ENCODE results near the gene CADM1. TPM values are rescaled to one million over a fixed set of nuclear protein-coding genes. Genes with fewer than 3 reads are reported as not detected.
A peak's percentile ranks its signal among the peaks of the same experiment; 100 is the strongest.

The CADM1 gene
- total RNA-seq, 1 donor from 2014 or later: not detected

GRCh38 chr11:115503083-115503885 lies 931 bp downstream of the CADM1 start:
- Mint-ChIP-seq H3K4me3 (peak overlapping the region; percentile 61), H3K27ac (no peak overlapping the region), H3K27me3 (ENCODE audit: insufficient read depth) (peaks cover 29% of the 10 kb centered on the region), H3K9me3 (no peaks in the 10 kb centered on the region), H3K4me1 (ENCODE audit: low read depth) (peaks cover 6% of the 10 kb centered on the region), H3K36me3 (ENCODE audit: low read depth) (no peaks in the 10 kb centered on the region)
- no peak for DNase-seq (ENCODE audit: low spot score)
- intact Hi-C loops (cut with micrococcal nuclease): loop anchor here (5.0 to 10.0 kb wide), 2 partner anchors 166 to 1082 kb away; no protein-coding TSS in a partner anchor

GRCh38 chr11:115502636-115503082 lies 1.6 kb downstream of the CADM1 start:
- no peak overlapping the region for H3K4me3 Mint-ChIP-seq
- H3K36me3 Mint-ChIP-seq (ENCODE audit: low read depth): no peaks in the 10 kb centered on the region
- H3K9me3 Mint-ChIP-seq: no peaks in the 10 kb centered on the region
- H3K4me1 Mint-ChIP-seq (ENCODE audit: low read depth): peaks cover 6% of the 10 kb centered on the region
- intact Hi-C loops (cut with micrococcal nuclease): loop anchor here (5.0 to 10.0 kb wide), 2 partner anchors 165 to 1082 kb away; no protein-coding TSS in a partner anchor
- H3K27me3 Mint-ChIP-seq (ENCODE audit: insufficient read depth): peaks cover 28% of the 10 kb centered on the region
- DNase-seq (ENCODE audit: low spot score): no peak
- no peak overlapping the region for H3K27ac Mint-ChIP-seq

- intact Hi-C loops (cut with micrococcal nuclease): loop anchor here (5.0 to 10.0 kb wide), 2 partner anchors 165 to 1083 kb away; no protein-coding TSS in a partner anchor
- H3K4me1 Mint-ChIP-seq (ENCODE audit: low read depth): peaks cover 6% of the 10 kb centered on the region
- DNase-seq (ENCODE audit: low spot score): no peak
- peaks cover 23% of the 10 kb centered on the region for H3K27me3 Mint-ChIP-seq (ENCODE audit: insufficient read depth)
- H3K36me3 Mint-ChIP-seq (ENCODE audit: low read depth): no peaks in the 10 kb centered on the region
- H3K27ac Mint-ChIP-seq: no peak overlapping the region
- no peaks in the 10 kb centered on the region for H3K9me3 Mint-ChIP-seq
- no peak overlapping the region for H3K4me3 Mint-ChIP-seq
These were observed 2.2 kb downstream of the CADM1 start for GRCh38 chr11:115501893-115502589.

- intact Hi-C loops (cut with micrococcal nuclease): loop anchor here (5.0 to 10.0 kb wide), 2 partner anchors 164 to 1083 kb away; no protein-coding TSS in a partner anchor
- Mint-ChIP-seq H3K4me3 (no peak overlapping the region), H3K9me3 (no peaks in the 10 kb centered on the region), H3K36me3 (ENCODE audit: low read depth) (no peaks in the 10 kb centered on the region), H3K27me3 (ENCODE audit: insufficient read depth) (peaks cover 23% of the 10 kb centered on the region), H3K4me1 (ENCODE audit: low read depth) (peaks cover 6% of the 10 kb centered on the region), H3K27ac (no peak overlapping the region)
- no peak for DNase-seq (ENCODE audit: low spot score)
These were observed 2.7 kb downstream of the CADM1 start for GRCh38 chr11:115501502-115501892.

- no peaks in the 10 kb centered on the region for H3K36me3 Mint-ChIP-seq (ENCODE audit: low read depth)
- no peak for DNase-seq (ENCODE audit: low spot score)
- H3K9me3 Mint-ChIP-seq: no peaks in the 10 kb centered on the region
- H3K4me3 Mint-ChIP-seq: no peak overlapping the region
- intact Hi-C loops (cut with micrococcal nuclease): loop anchor here (5.0 to 10.0 kb wide), 2 partner anchors 164 to 1084 kb away; no protein-coding TSS in a partner anchor
- H3K4me1 Mint-ChIP-seq (ENCODE audit: low read depth): peaks cover 6% of the 10 kb centered on the region
- H3K27me3 Mint-ChIP-seq (ENCODE audit: insufficient read depth): peaks cover 21% of the 10 kb centered on the region
- H3K27ac Mint-ChIP-seq: no peak overlapping the region
These were observed 3.4 kb downstream of the CADM1 start for GRCh38 chr11:115500547-115501501.

GRCh38 chr11:115499891-115500290 lies 4.3 kb downstream of the CADM1 start:
- Mint-ChIP-seq H3K27ac (no peak overlapping the region), H3K9me3 (no peaks in the 10 kb centered on the region), H3K4me1 (ENCODE audit: low read depth) (peaks cover 4% of the 10 kb centered on the region), H3K36me3 (ENCODE audit: low read depth) (no peaks in the 10 kb centered on the region), H3K27me3 (ENCODE audit: insufficient read depth) (peaks cover 12% of the 10 kb centered on the region), H3K4me3 (no peak overlapping the region)
- intact Hi-C loops (cut with micrococcal nuclease): loop anchor here (5.0 to 10.0 kb wide), 2 partner anchors 163 to 1085 kb away; no protein-coding TSS in a partner anchor
- DNase-seq (ENCODE audit: low spot score): no peak

- Mint-ChIP-seq H3K27me3 (ENCODE audit: insufficient read depth) (peaks cover 9% of the 10 kb centered on the region), H3K4me3 (no peak overlapping the region), H3K9me3 (no peaks in the 10 kb centered on the region), H3K4me1 (ENCODE audit: low read depth) (no peaks in the 10 kb centered on the region), H3K36me3 (ENCODE audit: low read depth) (no peaks in the 10 kb centered on the region), H3K27ac (no peak overlapping the region)
- intact Hi-C loops (cut with micrococcal nuclease): no loop called here
- no peak for DNase-seq (ENCODE audit: low spot score)
These were observed 4.9 kb downstream of the CADM1 start for GRCh38 chr11:115499241-115499799.

GRCh38 chr11:115498354-115498753 lies 5.9 kb downstream of the CADM1 start:
- H3K9me3 Mint-ChIP-seq: no peaks in the 10 kb centered on the region
- H3K36me3 Mint-ChIP-seq (ENCODE audit: low read depth): no peaks in the 10 kb centered on the region
- peaks cover 5% of the 10 kb centered on the region for H3K27me3 Mint-ChIP-seq (ENCODE audit: insufficient read depth)
- intact Hi-C loops (cut with micrococcal nuclease): no loop called here
- H3K4me1 Mint-ChIP-seq (ENCODE audit: low read depth): no peaks in the 10 kb centered on the region
- H3K27ac Mint-ChIP-seq: no peak overlapping the region
- no peak for DNase-seq (ENCODE audit: low spot score)
- H3K4me3 Mint-ChIP-seq: no peak overlapping the region

- intact Hi-C loops (cut with micrococcal nuclease): no loop called here
- Mint-ChIP-seq H3K27me3 (ENCODE audit: insufficient read depth) (peaks cover 5% of the 10 kb centered on the region), H3K36me3 (ENCODE audit: low read depth) (no peaks in the 10 kb centered on the region), H3K27ac (no peak overlapping the region), H3K9me3 (no peaks in the 10 kb centered on the region), H3K4me1 (ENCODE audit: low read depth) (no peaks in the 10 kb centered on the region), H3K4me3 (no peak overlapping the region)
- no peak for DNase-seq (ENCODE audit: low spot score)
These were observed 6.9 kb downstream of the CADM1 start for GRCh38 chr11:115497303-115497702.

GRCh38 chr11:115496892-115497291 lies 7.3 kb downstream of the CADM1 start:
- Mint-ChIP-seq H3K4me1 (ENCODE audit: low read depth) (no peaks in the 10 kb centered on the region), H3K27me3 (ENCODE audit: insufficient read depth) (peaks cover 5% of the 10 kb centered on the region), H3K4me3 (no peak overlapping the region), H3K9me3 (no peaks in the 10 kb centered on the region), H3K36me3 (ENCODE audit: low read depth) (no peaks in the 10 kb centered on the region), H3K27ac (no peak overlapping the region)
- intact Hi-C loops (cut with micrococcal nuclease): no loop called here
- no peak for DNase-seq (ENCODE audit: low spot score)

- no peaks in the 10 kb centered on the region for H3K4me1 Mint-ChIP-seq (ENCODE audit: low read depth)
- no peaks in the 10 kb centered on the region for H3K36me3 Mint-ChIP-seq (ENCODE audit: low read depth)
- peaks cover 5% of the 10 kb centered on the region for H3K27me3 Mint-ChIP-seq (ENCODE audit: insufficient read depth)
- H3K4me3 Mint-ChIP-seq: no peak overlapping the region
- intact Hi-C loops (cut with micrococcal nuclease): no loop called here
- no peaks in the 10 kb centered on the region for H3K9me3 Mint-ChIP-seq
- no peak overlapping the region for H3K27ac Mint-ChIP-seq
- no peak for DNase-seq (ENCODE audit: low spot score)
These were observed 10.3 kb downstream of the CADM1 start for GRCh38 chr11:115493905-115494304.

- no peak overlapping the region for H3K4me3 Mint-ChIP-seq
- H3K27ac Mint-ChIP-seq: no peak overlapping the region
- no peaks in the 10 kb centered on the region for H3K9me3 Mint-ChIP-seq
- no peaks in the 10 kb centered on the region for H3K36me3 Mint-ChIP-seq (ENCODE audit: low read depth)
- no peak for DNase-seq (ENCODE audit: low spot score)
- H3K4me1 Mint-ChIP-seq (ENCODE audit: low read depth): no peaks in the 10 kb centered on the region
- intact Hi-C loops (cut with micrococcal nuclease): no loop called here
- H3K27me3 Mint-ChIP-seq (ENCODE audit: insufficient read depth): peaks cover 3% of the 10 kb centered on the region
These were observed 10.7 kb downstream of the CADM1 start for GRCh38 chr11:115493488-115493887.
